Psoas muscle (tissue), 8 donors: ENCODE data around the gene AHNAK. TPM values are rescaled to one million over a fixed set of nuclear protein-coding genes. Genes with fewer than 3 reads are reported as not detected.
"Not testable (repeated sequence)": the region's sequence is repeated elsewhere in the genome, so short reads cannot be mapped to it uniquely, and the experiment has no call there.

ENCODE experiments used
- ATAC-seq, 4 donors: fragments of 200-7000 bp; cut with Tn5 transposase; one replicate each; pipeline ENCODE4 v1.9.1; 2020; ENCODE audit warnings: moderate library complexity in 3 of 4, mild to moderate bottlenecking in 2 of 4
- DNase-seq, 2 donors: peaks; one replicate each; pipeline ENCODE4 v3.0.0-alpha.2; 2020
- H3K27ac ChIP-seq: fragments of 200-600 bp; one replicate; pipeline ENCODE4 v1.8.0; 2022
- H3K27me3 ChIP-seq, 3 donors: fragments of 200-600 bp in 1 of 3; one replicate each; pipeline versions ENCODE4 v1.6.1 to v1.8.0; 2013 to 2022; ENCODE audit warnings: low read length in 2 of 3, mild to moderate bottlenecking in 2 of 3, moderate library complexity in 1 of 3; ENCODE audit not compliant: insufficient read depth in 3 of 3
- H3K36me3 ChIP-seq, 2 donors: fragments of 200-600 bp in 1 of 2; one replicate each; pipeline versions ENCODE4 v1.6.1 to v1.8.0; 2013 to 2022; ENCODE audit warnings: low read depth in 1 of 2, mild to moderate bottlenecking in 1 of 2, moderate library complexity in 1 of 2; ENCODE audit not compliant: insufficient read depth in 1 of 2
- H3K4me1 ChIP-seq: fragments of 200-600 bp; one replicate; pipeline ENCODE4 v1.8.0; 2022
- H3K4me3 ChIP-seq: fragments of 200-600 bp; one replicate; pipeline ENCODE4 v1.8.0; 2022; ENCODE audit warnings: mild to moderate bottlenecking
- H3K9me3 ChIP-seq: fragments of 200-600 bp; one replicate; pipeline ENCODE4 v1.8.0; 2022
- CTCF ChIP-seq: fragments of 200-600 bp; IDR thresholded peaks from one replicate; pipeline ENCODE4 v1.8.0; 2022; ENCODE audit warnings: antibody characterized with exemption
- WGBS, 3 donors: extraction: QIAGEN DNeasy Blood & Tissue Kit; methylation state at CpG; one replicate each; pipeline versions ENCODE4 v1.1.6 to v1.1.7; 2013; 5-methylcytosine and 5-hydroxymethylcytosine counted together
- intact Hi-C, 2 donors: fragments of 100-400 bp; cut with DNase I; formaldehyde crosslinking; loops; one replicate each; pipeline versions ENCODE4 v1.11.0 to v1.14.2; 2022
- polyA plus RNA-seq, 3 donors: library from polyadenylated mRNA; stranded (reverse); fragments of 200-250 nt; gene quantifications; one replicate each; pipeline ENCODE4 v1.2.3, GENCODE V29; 2013
- total RNA-seq, 4 donors: library from RNA; stranded (reverse); fragmentation: NEBNext Ultra II Directional in 2 of 4; extraction: Animal tissue kit (Norgen Biotek cat#: 25700) in 2 of 4; gene quantifications; one replicate each; pipeline versions ENCODE4 v1.2.1 to v1.2.4, GENCODE V29; 2021 to 2023
- donor health status: healthy with polysubstance abuse.
- donor health status: DM: no; HTN: no; CAD: no; lungs with moderate emphysema.
- donor health status: Bipolar disorder and iron deficiency.
- donor health status: healthy.
- donor health status: DM: yes; HTN: yes; CAD: no.
- donor health status: DM: no; HTN: no; CAD: no.
- donor health status: DM: no; HTN: no; CAD: no.
- donor health status: DM: yes; HTN: yes; CAD: no.

Gene AHNAK
- total and polyA plus RNA-seq, 7 donors: 93.5 to 679 (median 376) TPM

- Histone ChIP-seq H3K4me3 (no peak overlapping the region), H3K27me3 (no peaks in the 10 kb centered on the region), H3K9me3 (no peaks in the 10 kb centered on the region), H3K36me3 (peaks cover 0 to 12% of the 10 kb centered on the region in 2 donors), H3K27ac (no peak overlapping the region), H3K4me1 (peaks cover 4% of the 10 kb centered on the region)
- intact Hi-C loops: loop anchor here in 1 of 2 donors (10.0 kb wide), 2 partner anchors 304 to 474 kb away; no protein-coding TSS in a partner anchor
- no peak for TF ChIP-seq CTCF
- no peak for ATAC-seq
- 64 to 100% (median 98%) methylated on average over 1 of the region's 1 CpG for WGBS, 3 donors
- DNase-seq: no peak
Measured at GRCh38 chr11:62390722-62391121, 155.9 kb downstream of the AHNAK start.

GRCh38 chr11:62390237-62390636 is 156.4 kb downstream of the AHNAK start:
- Histone ChIP-seq H3K27me3 (no peaks in the 10 kb centered on the region), H3K4me3 (no peak overlapping the region), H3K4me1 (peaks cover 2% of the 10 kb centered on the region), H3K36me3 (peaks cover 0 to 12% of the 10 kb centered on the region in 2 donors), H3K9me3 (no peaks in the 10 kb centered on the region), H3K27ac (no peak overlapping the region)
- TF ChIP-seq CTCF: no peak
- intact Hi-C loops: loop anchor here in 1 of 2 donors (10.0 kb wide), 2 partner anchors 305 to 475 kb away; no protein-coding TSS in a partner anchor
- whole genome bisulfite sequencing, 3 donors: 72 to 74% (median 73%) methylated on average over 5 of the region's 5 CpGs
- DNase-seq: no peak
- no peak for ATAC-seq

GRCh38 chr11:62388999-62389398 is 157.6 kb downstream of the AHNAK start:
- no peak overlapping the region for H3K27ac ChIP-seq
- no peak for TF ChIP-seq CTCF
- no peaks in the 10 kb centered on the region for H3K4me1 ChIP-seq
- no peaks in the 10 kb centered on the region for H3K9me3 ChIP-seq
- DNase-seq: no peak
- H3K27me3 ChIP-seq: no peaks in the 10 kb centered on the region
- peaks cover 0 to 12% of the 10 kb centered on the region in 2 donors for H3K36me3 ChIP-seq
- intact Hi-C loops: loop anchor here in 1 of 2 donors (10.0 kb wide), 1 partner anchor 476 kb away; no protein-coding TSS in a partner anchor
- ATAC-seq: no peak
- H3K4me3 ChIP-seq: no peak overlapping the region
- 78 to 84% (median 84%) methylated on average over 11 of the region's 11 CpGs for WGBS, 3 donors

- intact Hi-C loops: loop anchor here in 1 of 2 donors (10.0 kb wide), 1 partner anchor 477 kb away; no protein-coding TSS in a partner anchor
- DNase-seq: no peak
Measured at GRCh38 chr11:62387381-62387780, 159.2 kb downstream of the AHNAK start.

GRCh38 chr11:62386083-62386482 is 160.5 kb downstream of the AHNAK start:
- H3K27me3 ChIP-seq, ATAC-seq, H3K4me3 ChIP-seq, DNase-seq, H3K36me3 ChIP-seq, H3K9me3 ChIP-seq, H3K4me1 ChIP-seq, H3K27ac ChIP-seq: not testable (repeated sequence)
- intact Hi-C loops: loop anchor here in 1 of 2 donors (10.0 kb wide), 1 partner anchor 479 kb away; no protein-coding TSS in a partner anchor
- WGBS, 3 donors: 78 to 92% (median 89%) methylated on average over 3 of the region's 3 CpGs

More at GRCh38 chr11:62387381-62387780, 159.2 kb downstream of the AHNAK start:
- Histone ChIP-seq H3K27ac (no peak overlapping the region), H3K36me3 (peaks cover 0 to 12% of the 10 kb centered on the region in 2 donors), H3K9me3 (no peaks in the 10 kb centered on the region), H3K4me3 (no peak overlapping the region), H3K27me3 (no peaks in the 10 kb centered on the region), H3K4me1 (no peaks in the 10 kb centered on the region)
- no peak for ATAC-seq
- TF ChIP-seq CTCF: no peak
- WGBS, 3 donors: 89 to 91% (median 91%) methylated on average over 3 of the region's 3 CpGs
